Suppressor macrophage treated with lipopolysaccharide for 1 hour (primary cell): Measurements from ENCODE around the gene RAPGEF4.
"Not testable (repeated sequence)": the region's sequence is repeated elsewhere in the genome, so short reads cannot be mapped to it uniquely, and the experiment has no call there.

ENCODE experiments used
- DNase-seq, 3 donors: peaks; one replicate each; pipeline ENCODE4 v3.0.0-alpha.2; 2020 to 2022

RAPGEF4 gene

DNA sequence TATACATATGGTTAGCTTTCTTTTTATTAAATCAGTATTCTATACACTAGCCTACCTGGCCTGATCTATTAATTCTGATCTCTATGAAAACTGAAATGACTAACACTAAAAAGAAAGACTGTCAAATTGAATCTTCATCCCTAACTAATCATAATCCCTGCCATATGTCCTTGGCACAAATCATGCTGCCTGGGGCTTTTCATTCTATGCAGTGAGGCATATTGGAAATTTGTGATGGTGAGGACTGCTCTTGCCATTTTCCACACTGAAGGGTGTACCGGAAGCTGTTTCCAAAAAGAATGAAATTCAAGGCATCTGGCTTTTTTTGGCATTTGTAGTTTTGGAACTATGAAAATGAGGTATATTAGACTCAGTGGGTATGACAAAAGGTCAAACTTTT, 39.7 kb downstream of the RAPGEF4 start:
- DNase-seq = no peak

DNA sequence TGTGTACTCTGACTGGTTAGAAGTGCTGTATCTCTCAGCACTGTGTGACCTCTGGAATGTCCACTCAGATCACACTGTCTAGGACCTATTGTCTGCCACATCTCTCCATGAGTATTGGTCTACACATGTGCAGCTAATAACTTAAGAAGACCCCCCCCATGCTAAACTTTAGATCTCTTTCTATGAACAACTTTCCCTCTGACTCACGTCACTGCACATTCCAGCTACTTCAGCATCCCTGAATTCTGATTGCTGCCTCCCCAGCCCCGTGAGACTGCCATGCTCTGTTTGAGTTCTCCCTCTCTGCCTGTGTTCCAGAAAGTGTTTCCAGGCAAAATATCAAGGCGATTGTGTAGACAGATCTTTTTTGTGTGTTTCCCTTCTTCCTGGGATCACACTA, 41.8 kb downstream of the RAPGEF4 start:
- no peak for DNase-seq

GRCh38 chr2:172782506-172783164, 47.0 kb downstream of the RAPGEF4 start:
- DNase-seq = no peak

GRCh38 chr2:172783165-172783898, 47.7 kb downstream of the RAPGEF4 start:
- DNase-seq = no peak

GRCh38 chr2:172788871-172789270, 53.2 kb downstream of the RAPGEF4 start:
- no peak for DNase-seq

GRCh38 chr2:172790404-172790803, 54.8 kb downstream of the RAPGEF4 start:
- DNase-seq = peak in 1 of 3 donors; percentile 3

DNA sequence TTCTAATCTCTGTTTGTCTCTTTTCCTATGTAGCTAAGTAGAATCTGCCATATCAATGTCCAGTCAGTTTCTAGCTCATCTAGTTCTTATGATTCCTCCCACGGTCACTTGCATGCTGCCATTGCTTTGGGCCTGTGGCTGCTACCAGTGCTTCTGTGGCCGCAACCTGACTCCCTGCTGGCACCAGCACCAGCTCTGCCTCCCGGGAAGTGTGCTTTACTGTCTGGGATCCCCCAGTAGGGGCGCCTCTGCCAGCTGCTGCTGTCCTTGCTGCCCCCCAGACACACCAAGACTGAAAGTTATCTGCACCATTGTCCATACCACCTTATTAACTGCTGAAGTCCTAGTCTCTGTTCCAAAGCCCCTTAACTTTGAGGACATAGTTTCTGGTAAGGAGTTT, 56.3 kb downstream of the RAPGEF4 start:
- DNase-seq = no peak

DNA sequence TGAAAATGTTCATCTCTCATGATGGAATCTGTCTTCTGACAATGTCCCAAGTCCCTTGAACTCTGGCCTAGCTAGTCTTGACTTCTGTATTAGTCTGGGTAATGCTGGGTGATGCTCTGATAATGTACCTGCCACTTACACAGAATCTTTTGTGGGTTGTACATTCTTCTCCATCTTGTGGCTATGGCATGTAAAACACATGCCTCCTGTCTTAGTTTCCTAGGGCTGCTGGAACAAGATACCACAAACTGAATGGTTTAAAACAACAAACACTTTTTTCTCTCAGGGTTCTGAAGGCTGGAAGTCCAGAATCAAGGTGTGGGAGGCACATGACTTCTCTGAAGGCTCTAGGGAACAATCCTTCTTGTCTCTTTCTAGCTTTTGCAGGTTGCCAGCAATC, 57.1 kb downstream of the RAPGEF4 start:
- DNase-seq = no peak

DNA sequence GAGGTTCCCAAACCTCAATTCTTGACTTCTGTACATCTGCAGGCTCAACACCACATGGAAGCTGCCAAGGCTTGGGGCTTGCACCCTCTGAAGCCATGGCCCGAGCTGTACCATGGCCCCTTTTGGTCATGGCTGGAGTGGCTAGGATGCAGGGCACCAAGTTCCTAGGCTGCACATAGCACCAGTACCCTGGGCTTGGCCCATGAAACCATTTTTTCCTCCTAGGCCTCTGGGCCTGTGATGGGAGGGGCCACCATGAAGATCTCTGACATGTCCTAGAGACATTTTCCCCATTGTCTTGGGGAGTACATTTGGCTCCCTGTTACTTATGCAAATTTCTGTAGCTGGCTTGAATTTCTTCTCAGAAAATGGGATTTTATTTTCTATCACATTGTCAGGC, 67.7 kb downstream of the RAPGEF4 start:
- not testable (repeated sequence) for DNase-seq

GRCh38 chr2:172804423-172804822, 68.8 kb downstream of the RAPGEF4 start:
- DNase-seq = no peak

GRCh38 chr2:172806493-172806892, 70.8 kb downstream of the RAPGEF4 start:
- peak; percentile 35 to 60 (median 48) for DNase-seq

- no peak for DNase-seq
Measured at GRCh38 chr2:172806996-172807395, 71.4 kb downstream of the RAPGEF4 start.

- DNase-seq = no peak
Measured at GRCh38 chr2:172808156-172808555, 72.5 kb downstream of the RAPGEF4 start.

DNA sequence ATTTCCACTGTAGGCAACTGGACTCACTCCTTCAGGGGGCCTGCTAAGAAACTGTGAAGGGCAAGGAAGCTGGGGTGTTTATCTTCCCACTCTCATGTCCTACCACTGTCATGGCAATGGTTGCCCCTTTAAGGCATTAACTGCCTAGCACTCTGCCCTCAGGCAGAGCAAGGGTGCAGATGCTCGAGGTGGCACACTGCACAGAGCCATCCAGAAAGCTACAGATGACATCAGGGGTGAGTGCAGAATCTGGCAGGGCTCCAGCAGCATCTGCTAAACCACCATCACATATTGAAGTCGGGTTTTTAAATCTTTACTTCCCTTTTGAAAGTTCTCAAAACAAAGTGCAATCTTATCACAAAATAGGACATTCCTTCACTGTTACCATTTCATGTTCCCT, 75.4 kb downstream of the RAPGEF4 start:
- peak in 2 of 3 donors; percentile 11 to 29 for DNase-seq

DNA sequence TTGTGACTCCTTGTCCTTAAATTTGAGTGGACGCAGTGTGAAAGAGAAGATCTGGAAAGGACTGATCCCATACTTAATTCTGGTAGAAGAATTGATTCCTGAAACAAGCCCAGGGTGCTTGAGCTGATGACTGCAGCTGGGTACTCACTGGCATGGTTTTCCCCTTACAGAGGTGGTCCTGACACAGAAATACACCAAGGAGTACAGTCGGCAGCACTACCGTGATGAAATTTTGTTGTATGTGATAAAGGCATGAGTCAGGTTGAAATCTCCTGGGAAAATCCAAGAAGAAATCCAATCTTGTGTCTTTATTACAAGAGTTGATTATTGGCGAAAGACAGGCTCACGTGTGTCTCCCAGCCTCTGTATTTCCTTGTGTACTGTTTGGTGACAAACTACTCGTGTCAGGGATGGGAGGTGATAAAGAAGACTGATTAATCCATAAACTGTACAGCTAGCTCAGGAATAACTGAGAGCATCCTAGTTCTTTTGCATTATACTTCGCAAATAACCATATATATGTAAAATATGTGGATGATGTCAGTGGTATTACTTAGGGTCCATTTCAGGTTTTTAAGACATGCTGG, 76.6 kb downstream of the RAPGEF4 start:
- DNase-seq = no peak

- no peak for DNase-seq
Measured at GRCh38 chr2:172813314-172813888, 77.8 kb downstream of the RAPGEF4 start.

DNA sequence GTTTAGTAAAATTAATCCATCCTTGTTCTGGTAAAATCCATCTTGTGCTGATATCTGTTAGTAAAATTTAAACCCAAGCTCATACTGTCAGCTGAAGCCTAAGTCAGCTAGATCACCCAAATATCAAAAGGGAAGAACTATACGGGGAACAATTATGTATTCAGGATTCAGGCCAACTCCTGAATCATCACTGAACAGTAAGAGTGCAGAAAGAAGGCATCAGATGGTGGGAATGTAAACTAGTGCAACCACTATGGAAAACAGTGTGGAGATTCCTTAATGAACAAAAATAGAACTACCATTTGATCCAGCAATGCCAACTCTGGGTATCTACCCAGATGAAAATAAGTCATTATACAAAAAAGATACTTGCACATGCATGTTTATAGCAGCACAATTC, 81.8 kb downstream of the RAPGEF4 start:
- DNase-seq = no peak

DNA sequence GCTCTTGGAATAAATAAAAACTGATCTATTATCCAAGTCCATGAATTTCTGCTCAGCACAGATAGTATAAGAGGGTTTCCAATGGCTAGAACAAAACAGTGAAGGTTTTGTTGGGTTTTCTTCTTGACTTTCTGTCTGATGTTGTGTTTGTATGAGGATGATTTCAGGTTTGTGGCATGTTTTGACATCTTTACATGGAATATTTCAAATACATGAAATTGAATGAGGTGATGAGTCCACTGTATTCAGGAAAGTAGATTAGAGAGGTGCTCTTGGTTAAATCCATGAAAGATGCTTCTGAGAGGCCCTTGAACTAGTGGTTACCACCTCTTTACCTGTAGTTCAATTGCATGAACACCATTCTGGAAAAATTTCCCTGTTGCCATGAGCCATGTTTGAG, 84.3 kb downstream of the RAPGEF4 start:
- no peak for DNase-seq

DNA sequence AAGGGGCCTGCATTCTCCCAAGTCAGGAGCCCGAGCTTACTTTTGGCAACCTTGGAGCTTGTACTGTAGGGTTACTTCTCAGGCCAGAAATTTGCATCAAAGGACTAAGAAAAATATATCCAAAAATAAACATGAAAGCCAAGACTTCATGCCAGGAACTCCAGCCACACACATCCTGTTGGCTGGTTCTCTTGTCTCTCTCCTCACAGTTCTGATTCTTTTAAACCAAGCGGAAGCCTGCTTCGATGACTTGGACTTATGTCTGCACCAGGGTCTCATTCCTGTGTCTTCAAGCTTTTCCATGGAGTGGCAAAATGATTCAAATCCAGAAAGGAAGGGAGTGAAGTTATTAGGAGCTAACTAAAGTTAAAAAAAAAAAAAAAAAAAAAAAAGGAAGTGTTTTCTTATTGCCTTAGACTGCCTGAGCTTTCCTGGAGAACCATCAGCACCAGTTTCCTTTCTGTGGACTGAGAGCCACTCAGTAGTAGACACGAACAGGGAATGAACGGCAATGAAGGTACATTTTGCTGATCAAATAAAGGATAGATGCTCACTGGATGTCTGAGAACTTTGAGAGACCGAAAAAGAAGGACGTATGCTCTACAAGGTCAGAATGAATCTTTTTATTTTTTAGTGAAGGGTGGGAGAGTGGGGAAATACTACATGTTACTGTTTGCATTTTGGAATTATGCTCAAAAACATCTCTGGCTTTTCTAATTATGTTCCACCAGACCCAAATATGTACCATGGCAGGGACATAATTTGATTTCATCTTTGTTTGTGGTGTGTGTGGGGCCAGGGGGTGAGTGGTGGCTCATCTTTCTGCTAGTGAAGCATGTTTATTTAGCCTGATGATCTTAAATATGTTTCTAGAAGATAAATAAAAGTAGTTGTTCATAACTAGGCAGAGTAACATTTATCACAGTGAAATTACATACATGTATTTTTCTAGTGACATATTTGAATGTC, 86.0 kb downstream of the RAPGEF4 start:
- DNase-seq = peak in 1 of 3 donors; percentile 7

GRCh38 chr2:172822585-172822984, 86.9 kb downstream of the RAPGEF4 start:
- DNase-seq = no peak

DNA sequence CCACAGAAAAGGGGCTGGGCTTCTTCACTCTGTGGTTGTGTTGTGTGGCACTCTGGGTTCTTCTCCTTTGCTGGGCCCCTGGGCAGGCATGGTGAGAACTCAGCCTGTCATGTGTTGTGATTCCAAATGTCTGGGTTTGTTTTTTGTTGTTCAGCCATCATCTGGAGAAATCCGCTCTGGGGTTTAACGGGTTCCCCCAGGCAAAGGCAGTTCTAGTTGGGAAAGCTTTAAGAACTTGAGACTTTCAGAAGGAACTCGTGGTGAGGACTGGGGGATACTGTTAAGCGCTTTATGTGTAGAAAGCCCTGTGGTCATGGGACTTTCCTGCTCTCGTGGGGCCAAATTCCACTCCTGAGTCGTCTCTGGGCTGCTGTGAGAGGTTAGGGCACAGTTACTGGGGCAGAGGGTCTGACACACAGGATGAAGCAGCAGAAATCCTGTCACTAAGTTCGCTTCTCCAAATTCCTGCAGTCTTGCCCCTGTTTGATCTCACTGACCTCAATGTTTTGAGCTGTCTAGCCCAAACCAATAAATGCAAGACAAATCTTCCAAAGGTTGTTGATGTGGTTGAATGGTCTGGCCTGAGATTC, 87.7 kb downstream of the RAPGEF4 start:
- no peak for DNase-seq

- DNase-seq = no peak
Measured at GRCh38 chr2:172826522-172826921, 90.9 kb downstream of the RAPGEF4 start.
